Stomach (tissue), 9 donors: ENCODE measurements around the gene ARL15. TPM values are rescaled to one million over a fixed set of nuclear protein-coding genes. Genes with fewer than 3 reads are reported as not detected.

Experiments used
- DNase-seq, 2 donors: peaks; one replicate each; pipeline versions ENCODE4 v3.0.0 to v3.0.0-alpha.2; 2013 to 2019
- H3K27ac ChIP-seq, 5 donors: fragments of 200-600 bp in 4 of 5; sonication (generic) in 4 of 5; one replicate each; pipeline ENCODE4 v1.5.1; 2013 to 2019; ENCODE audit warnings: mild to moderate bottlenecking in 1 of 5, moderate library complexity in 1 of 5
- H3K27me3 ChIP-seq, 3 donors: fragments of 200-600 bp; sonication (generic); one replicate each; pipeline ENCODE4 v1.5.1; 2017 to 2019; ENCODE audit warnings: mixed run types in 1 of 3
- H3K36me3 ChIP-seq, 4 donors: fragments of 200-600 bp; sonication (generic); 1 replicate in 3 of 4; 2 replicates in 1 of 4; pipeline ENCODE4 v1.5.1; 2016 to 2019
- H3K4me1 ChIP-seq, 4 donors: fragments of 200-600 bp; sonication (generic); one replicate each; pipeline ENCODE4 v1.5.1; 2016 to 2019
- H3K4me3 ChIP-seq, 4 donors: fragments of 200-600 bp; sonication (generic) in 3 of 4; one replicate each; pipeline ENCODE4 v1.5.1; 2016 to 2019; ENCODE audit warnings: mild to moderate bottlenecking in 1 of 4
- H3K9me3 ChIP-seq, 4 donors: fragments of 200-600 bp; sonication (generic); one replicate each; pipeline ENCODE4 v1.5.1; 2016 to 2019
- CTCF ChIP-seq, 7 experiments: fragments of 450-650 bp in 4 of 7; fragments of 200-600 bp in 3 of 7; sonication (generic) in 3 of 7; IDR thresholded peaks; one replicate each; pipeline ENCODE4 v1.5.1; 2016 to 2019; ENCODE audit warnings: antibody characterized with exemption in 7 of 7, control low read depth in 2 of 7, mild to moderate bottlenecking in 1 of 7
- EP300 ChIP-seq: sonication (generic); formaldehyde crosslinking; IDR thresholded peaks from one replicate; pipeline ENCODE4 v1.6.1; 2017; ENCODE audit warnings: antibody characterized with exemption
- POLR2A ChIP-seq, 4 donors: fragments of 450-650 bp; IDR thresholded peaks; one replicate each; pipeline ENCODE4 v1.6.1; 2016; ENCODE audit warnings: antibody characterized with exemption in 4 of 4, control low read depth in 2 of 4, mild to moderate bottlenecking in 1 of 4, moderate library complexity in 1 of 4
- POLR2AphosphoS5 ChIP-seq, 3 donors: sonication (generic); formaldehyde crosslinking; IDR thresholded peaks; one replicate each; pipeline ENCODE4 v1.6.1; 2016; ENCODE audit warnings: antibody characterized with exemption in 3 of 3
- WGBS, 5 donors: extraction: QIAGEN DNeasy Blood & Tissue Kit in 3 of 5; methylation state at CpG; one replicate each; pipeline versions ENCODE4 v1.1.5 to v1.1.7; 2013 to 2018; 5-methylcytosine and 5-hydroxymethylcytosine counted together
- intact Hi-C: fragments of 100-400 bp; cut with DNase I; formaldehyde crosslinking; loops from one replicate; pipeline ENCODE4 v1.15.1; 2023; ENCODE audit warnings: low total_unique reads
- polyA plus RNA-seq, 3 donors: library from polyadenylated mRNA; stranded (reverse); fragments of 200-250 nt; gene quantifications; one replicate each; pipeline ENCODE4 v1.2.3, GENCODE V29; 2013
- total RNA-seq, 5 donors: library from RNA; depleted of rRNA; stranded (reverse); fragments of >200 nt; gene quantifications; one replicate each; pipeline versions ENCODE4 v1.1.0 to v1.2.3, GENCODE V29; 2014 to 2016
- donor health status: healthy with polysubstance abuse.
- donor health status: Bipolar disorder and iron deficiency.
- donor health status: healthy.

ARL15 gene
- total and polyA plus RNA-seq, 8 donors = 1.7 to 72.7 (median 12.6) TPM

GRCh38 chr5:54284586-54284985, 25.8 kb downstream of the ARL15 start:
- H3K27me3 ChIP-seq = no peaks in the 10 kb centered on the region
- no peaks in the 10 kb centered on the region for H3K4me1 ChIP-seq
- H3K27ac ChIP-seq = no peak overlapping the region
- peaks cover 0 to 6% (median 2%) of the 10 kb centered on the region in 4 donors for H3K36me3 ChIP-seq
- no peak overlapping the region for H3K4me3 ChIP-seq
- no peak for DNase-seq
- intact Hi-C loops = no loop called here
- WGBS, 5 donors = 73 to 90% (median 84%) methylated on average over 2 of the region's 2 CpGs
- TF ChIP-seq CTCF (IDR thresholded peaks at IDR 0.05) = no peak
- TF ChIP-seq POLR2A (IDR thresholded peaks at IDR 0.05) = no peak
- TF ChIP-seq EP300 = no peak
- H3K9me3 ChIP-seq = peaks cover 0 to 4% (median 0%) of the 10 kb centered on the region in 4 donors

- 67 to 93% (median 77%) methylated on average over 3 of the region's 3 CpGs for WGBS, 5 donors
- Histone ChIP-seq H3K27me3 (no peaks in the 10 kb centered on the region), H3K4me3 (no peak overlapping the region), H3K4me1 (no peaks in the 10 kb centered on the region), H3K36me3 (peaks cover 0 to 6% (median 2%) of the 10 kb centered on the region in 4 donors), H3K27ac (no peak overlapping the region), H3K9me3 (no peaks in the 10 kb centered on the region)
- TF ChIP-seq POLR2A (IDR thresholded peaks at IDR 0.05) (no peak), EP300 (no peak), CTCF (IDR thresholded peaks at IDR 0.05) (no peak), POLR2AphosphoS5 (IDR thresholded peaks at IDR 0.05) (no peak)
- intact Hi-C loops = no loop called here
- DNase-seq = no peak
Measured at GRCh38 chr5:54282876-54283275, 27.5 kb downstream of the ARL15 start.

GRCh38 chr5:54281960-54282692, 28.2 kb downstream of the ARL15 start:
- intact Hi-C loops = no loop called here
- no peak overlapping the region for H3K4me3 ChIP-seq
- TF ChIP-seq CTCF (IDR thresholded peaks at IDR 0.05) (no peak), EP300 (no peak), POLR2AphosphoS5 (IDR thresholded peaks at IDR 0.05) (no peak), POLR2A (IDR thresholded peaks at IDR 0.05) (no peak)
- H3K9me3 ChIP-seq = no peaks in the 10 kb centered on the region
- DNase-seq = no peak
- WGBS, 5 donors = 87 to 98% (median 94%) methylated on average over 3 of the region's 3 CpGs
- H3K27me3 ChIP-seq = no peaks in the 10 kb centered on the region
- no peak overlapping the region for H3K27ac ChIP-seq
- H3K36me3 ChIP-seq = peaks cover 0 to 6% (median 2%) of the 10 kb centered on the region in 4 donors
- no peaks in the 10 kb centered on the region for H3K4me1 ChIP-seq

- Histone ChIP-seq H3K36me3 (peaks cover 0 to 6% (median 2%) of the 10 kb centered on the region in 4 donors), H3K4me3 (no peak overlapping the region), H3K27me3 (no peaks in the 10 kb centered on the region), H3K4me1 (no peaks in the 10 kb centered on the region), H3K9me3 (no peaks in the 10 kb centered on the region), H3K27ac (no peak overlapping the region)
- 65 to 100% (median 94%) methylated on average over 3 of the region's 3 CpGs for WGBS, 5 donors
- TF ChIP-seq EP300 = no peak
- no peak for TF ChIP-seq POLR2AphosphoS5 (IDR thresholded peaks at IDR 0.05)
- no peak for TF ChIP-seq POLR2A (IDR thresholded peaks at IDR 0.05)
- no peak for TF ChIP-seq CTCF (IDR thresholded peaks at IDR 0.05)
- DNase-seq = no peak
- intact Hi-C loops = no loop called here
Measured at GRCh38 chr5:54279960-54280359, 30.4 kb downstream of the ARL15 start.
